H1 (cell line): ENCODE results near the gene RGS3.

Experiments
- CBX5 ChIP-seq: fragments of 300-800, 300-1000 bp; sonication (generic); IDR thresholded peaks from 2 replicates; pipeline ENCODE4 v1.7.1; 2016; ENCODE audit warnings: antibody characterized with exemption, low read length, low read depth
- CEBPB ChIP-seq: IDR thresholded peaks from 2 replicates; pipeline ENCODE4 v1.6.1; 2012; ENCODE audit warnings: low read depth, low read length
- CHD1 ChIP-seq: IDR thresholded peaks from 2 replicates; pipeline ENCODE4 v1.6.1; 2012; ENCODE audit warnings: low read depth, low read length, improper control_type of control experiment
- EP300 ChIP-seq, 2 experiments: IDR thresholded peaks; 1 replicate in 1 of 2; 2 replicates in 1 of 2; pipeline ENCODE4 v1.6.1; 2011 to 2012; ENCODE audit warnings: low read depth in 2 of 2, low read length in 2 of 2, mild to moderate bottlenecking in 2 of 2, borderline replicate concordance in 1 of 2, inconsistent platforms in 1 of 2, moderate library complexity in 1 of 2
- EZH2 ChIP-seq: fragments of 200-600 bp; sonication (generic); IDR thresholded peaks from 2 replicates; pipeline ENCODE4 v1.7.1; 2012; ENCODE audit warnings: low read depth, mild to moderate bottlenecking, moderate library complexity, low read length, inconsistent platforms; ENCODE audit not compliant: severe bottlenecking
- KDM1A ChIP-seq: fragments of 200-600, 300-600 bp; sonication (generic); IDR thresholded peaks from 2 replicates; pipeline ENCODE4 v1.7.1; 2016; ENCODE audit warnings: mild to moderate bottlenecking, low read length, borderline replicate concordance
- POLR2A ChIP-seq, 2 experiments: IDR thresholded peaks; 1 replicate in 1 of 2; 2 replicates in 1 of 2; pipeline ENCODE4 v1.6.1; 2011; ENCODE audit warnings: low read depth in 2 of 2, low read length in 2 of 2, mild to moderate bottlenecking in 2 of 2; ENCODE audit errors: control extremely low read depth in 1 of 2
- ZNF274 ChIP-seq: IDR thresholded peaks from 2 replicates; pipeline ENCODE4 v1.7.0; 2012; ENCODE audit warnings: low read length, borderline replicate concordance; ENCODE audit errors: extremely low read depth
- TF ChIP-seq, protein P1 (sequence below): IDR thresholded peaks from 2 replicates; pipeline ENCODE4 v1.6.1; 2012; ENCODE audit warnings: inconsistent platforms

- TF ChIP-seq EP300 (IDR thresholded peaks at IDR 0.05; ENCODE audit: borderline replicate concordance in 1 of 2, low read depth in 2 of 2, low read length in 2 of 2): no peak
- TF ChIP-seq POLR2A (IDR thresholded peaks at IDR 0.05; ENCODE audit: control extremely low read depth in 1 of 2, low read depth in 2 of 2, low read length in 2 of 2): no peak
- TF ChIP-seq, protein P1, sequence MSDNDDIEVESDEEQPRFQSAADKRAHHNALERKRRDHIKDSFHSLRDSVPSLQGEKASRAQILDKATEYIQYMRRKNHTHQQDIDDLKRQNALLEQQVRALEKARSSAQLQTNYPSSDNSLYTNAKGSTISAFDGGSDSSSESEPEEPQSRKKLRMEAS: no peak
- no peak for TF ChIP-seq ZNF274
- TF ChIP-seq EZH2: no peak
- TF ChIP-seq KDM1A: no peak
- no peak for TF ChIP-seq CBX5
- TF ChIP-seq CHD1: no peak
- TF ChIP-seq CEBPB: no peak
Measured at GRCh38 chr9:113599646-113600022, 136.1 kb downstream of the RGS3 start.
